GM23338 (cell line): Measurements from ENCODE around the gene ZNF189. TPM values are rescaled to one million over a fixed set of nuclear protein-coding genes. Genes with fewer than 3 reads are reported as not detected.

ENCODE experiments used
- ATAC-seq: fragments of 200-7000 bp; cut with Tn5 transposase; 3 replicates; pipeline ENCODE4 v1.9.1; 2020
- DNase-seq: peaks from one replicate; pipeline ENCODE4 v3.0.0-alpha.2; 2015; ENCODE audit warnings: low spot score
- H2AFZ ChIP-seq: fragments of 200-600 bp; sonication (generic); 2 replicates; pipeline ENCODE4 v1.8.0; 2016; ENCODE audit warnings: antibody characterized with exemption, mild to moderate bottlenecking, moderate library complexity
- H3F3A ChIP-seq: fragments of 200-600 bp; sonication (generic); replicated peaks from 2 replicates; pipeline ENCODE4 v1.8.0; 2017; ENCODE audit warnings: antibody characterized with exemption, mixed run types, low read depth
- H3K27ac ChIP-seq: fragments of 200-600 bp; sonication (generic); 2 replicates; pipeline ENCODE4 v1.6.1; 2016; ENCODE audit warnings: low read depth
- H3K27me3 ChIP-seq: fragments of 200-600 bp; sonication (generic); 2 replicates; pipeline ENCODE4 v1.8.0; 2016; ENCODE audit warnings: mild to moderate bottlenecking, mixed run types, moderate library complexity; ENCODE audit not compliant: insufficient read depth
- H3K36me3 ChIP-seq: fragments of 200-600 bp; sonication (generic); 2 replicates; pipeline ENCODE4 v1.8.0; 2016; ENCODE audit warnings: mild to moderate bottlenecking; ENCODE audit not compliant: insufficient read depth
- H3K4me1 ChIP-seq: fragments of 200-600 bp; sonication (generic); 2 replicates; pipeline ENCODE4 v1.8.0; 2016; ENCODE audit warnings: mild to moderate bottlenecking, moderate library complexity; ENCODE audit not compliant: insufficient read depth
- H3K4me2 ChIP-seq: fragments of 200-600 bp; sonication (generic); 2 replicates; pipeline ENCODE4 v1.7.1; 2017; ENCODE audit warnings: mixed run types
- H3K4me3 ChIP-seq: fragments of 200-600 bp; sonication (generic); 2 replicates; pipeline ENCODE4 v1.6.1; 2016; ENCODE audit warnings: mixed run types
- H3K79me2 ChIP-seq: fragments of 200-600 bp; sonication (generic); replicated peaks from 2 replicates; pipeline ENCODE4 v1.8.0; 2017; ENCODE audit warnings: mild to moderate bottlenecking; ENCODE audit not compliant: insufficient read depth
- H3K9me2 ChIP-seq: fragments of 200-600 bp; sonication (generic); 2 replicates; pipeline ENCODE4 v1.8.0; 2017; ENCODE audit not compliant: insufficient read depth
- H4K20me1 ChIP-seq: fragments of 200-600 bp; sonication (generic); replicated peaks from 2 replicates; pipeline ENCODE4 v1.8.0; 2017; ENCODE audit warnings: mild to moderate bottlenecking; ENCODE audit not compliant: insufficient read depth
- H3K27ac Mint-ChIP-seq: 2 replicates; pipeline ENCODE4 v1.8.0; 2020; ENCODE audit warnings: inconsistent platforms, mild to moderate bottlenecking, moderate library complexity, mixed read lengths
- H3K27me3 Mint-ChIP-seq: 3 replicates; pipeline ENCODE4 v1.8.0; 2022; ENCODE audit warnings: low read depth, mild to moderate bottlenecking, moderate library complexity, mixed read lengths, inconsistent platforms; ENCODE audit not compliant: insufficient read depth, poor library complexity
- H3K36me3 Mint-ChIP-seq: 3 replicates; pipeline ENCODE4 v1.8.0; 2021; ENCODE audit warnings: low read depth, mild to moderate bottlenecking, inconsistent platforms, moderate library complexity, mixed read lengths
- H3K4me1 Mint-ChIP-seq: 3 replicates; pipeline ENCODE4 v1.8.0; 2020; ENCODE audit warnings: mild to moderate bottlenecking, inconsistent platforms, mixed read lengths
- H3K4me3 Mint-ChIP-seq: 3 replicates; pipeline ENCODE4 v1.8.0; 2021; ENCODE audit warnings: moderate library complexity, mild to moderate bottlenecking, inconsistent platforms, mixed read lengths
- H3K9me3 Mint-ChIP-seq: 3 replicates; pipeline ENCODE4 v1.8.0; 2020; ENCODE audit warnings: moderate library complexity, mild to moderate bottlenecking, inconsistent platforms, mixed read lengths
- CREB1 ChIP-seq: fragments of 250-450 bp; sonication (Bioruptor Pico); IDR thresholded peaks from 2 replicates; pipeline ENCODE4 v1.5.0; 2020; ENCODE audit warnings: low read depth, mild to moderate bottlenecking, moderate library complexity
- CTCF ChIP-seq, 2 experiments: fragments of 200-600 bp in 1 of 2; sonication (generic) in 1 of 2; conservative IDR thresholded peaks; 2 replicates each; pipeline versions ENCODE4 v1.5.1 to v1.6.1; 2016 to 2017; ENCODE audit warnings: antibody characterized with exemption in 2 of 2, low read depth in 2 of 2, mild to moderate bottlenecking in 2 of 2, moderate library complexity in 1 of 2
- ETS1 ChIP-seq: IDR thresholded peaks from 2 replicates; pipeline ENCODE4 v1.6.1; 2016; ENCODE audit warnings: antibody characterized with exemption
- JUNB ChIP-seq: IDR thresholded peaks from one replicate; pipeline ENCODE4 v1.6.1; 2016; ENCODE audit warnings: antibody characterized with exemption; ENCODE audit not compliant: unreplicated experiment
- POLR2AphosphoS5 ChIP-seq: IDR thresholded peaks from 2 replicates; pipeline ENCODE4 v1.6.1; 2016; ENCODE audit warnings: antibody characterized with exemption, low read depth
- REST ChIP-seq: IDR thresholded peaks from one replicate; pipeline ENCODE4 v1.6.1; 2018; ENCODE audit warnings: antibody characterized with exemption; ENCODE audit not compliant: unreplicated experiment
- ZNF114 ChIP-seq: fragments of 250-450 bp; sonication (Bioruptor Pico); IDR thresholded peaks from 2 replicates; pipeline ENCODE4 v1.5.0; 2020; ENCODE audit warnings: mild to moderate bottlenecking, moderate library complexity
- polyA plus RNA-seq: library from polyadenylated mRNA; unstranded; fragments of >200 nt; fragmentation: Nextera tagmentation; extraction: Ambion mirVana; gene quantifications from 2 replicates; pipeline ENCODE4 v1.2.1, GENCODE V29; 2016
- total RNA-seq: library from RNA; depleted of rRNA; stranded (reverse); fragments of >200 nt; shearing (Covaris generic); gene quantifications from 2 replicates; pipeline ENCODE4 v1.2.3, GENCODE V29; 2014

Gene ZNF189
- total and polyA plus RNA-seq, 2 experiments from 2014 or later, result 5.8 to 10.6 TPM

GRCh38 chr9:101388507-101388993 lies 10.1 kb upstream of the ZNF189 start:
- H3K9me2 ChIP-seq, result no peaks in the 10 kb centered on the region
- peaks cover 12% of the 10 kb centered on the region; the same call in 2 of the 3 replicates for H3K4me1 Mint-ChIP-seq
- no peak overlapping the region for H3K4me2 ChIP-seq
- no peaks in the 10 kb centered on the region for H3K27me3 ChIP-seq
- H3K4me1 ChIP-seq, result no peaks in the 10 kb centered on the region
- ATAC-seq, result peak; percentile 91
- peaks cover 37% of the 10 kb centered on the region for H3K79me2 ChIP-seq
- no peak overlapping the region for H3K4me3 Mint-ChIP-seq
- DNase-seq, result peak; percentile 59
- H4K20me1 ChIP-seq, result peaks cover 27% of the 10 kb centered on the region
- peaks cover 30% of the 10 kb centered on the region for H3K9me3 Mint-ChIP-seq
- no peak overlapping the region for H3K27ac ChIP-seq
- H2AFZ ChIP-seq, result no peak overlapping the region
- H3F3A ChIP-seq, result peaks cover 6% of the 10 kb centered on the region; the same call in 1 of the 2 replicates
- TF ChIP-seq CTCF (conservative IDR thresholded peaks at IDR 0.05; ENCODE audit: low read depth in 2 of 2) (peak; percentile 59 to 68), CREB1 (no peak)
- H3K36me3 ChIP-seq, result peaks cover 25% of the 10 kb centered on the region
- peaks cover 5% of the 10 kb centered on the region for H3K27me3 Mint-ChIP-seq
- H3K27ac Mint-ChIP-seq, result 0 out of 2 replicates have a peak overlapping the region, but pooled peaks have one; percentile 31
- H3K36me3 Mint-ChIP-seq, result peaks cover 77% of the 10 kb centered on the region
- H3K4me3 ChIP-seq, result no peak overlapping the region

- Histone ChIP-seq H3K4me2 (no peak overlapping the region), H3K4me1 (peaks cover 8% of the 10 kb centered on the region; the same call in 1 of the 2 replicates), H3K79me2 (peaks cover 79% of the 10 kb centered on the region), H3K4me3 (no peak overlapping the region), H4K20me1 (peaks cover 38% of the 10 kb centered on the region), H3F3A (peaks cover 6% of the 10 kb centered on the region; the same call in 1 of the 2 replicates), H2AFZ (no peak overlapping the region), H3K27me3 (no peaks in the 10 kb centered on the region), H3K9me2 (no peaks in the 10 kb centered on the region), H3K27ac (no peak overlapping the region), H3K36me3 (peaks cover 25% of the 10 kb centered on the region)
- no peaks in the 10 kb centered on the region for H3K27me3 Mint-ChIP-seq
- peaks cover 17% of the 10 kb centered on the region for H3K9me3 Mint-ChIP-seq
- H3K36me3 Mint-ChIP-seq, result peaks cover 86% of the 10 kb centered on the region
- TF ChIP-seq JUNB (no peak), ETS1 (no peak)
- peaks cover 3% of the 10 kb centered on the region; the same call in 2 of the 3 replicates for H3K4me1 Mint-ChIP-seq
- no peak overlapping the region for H3K4me3 Mint-ChIP-seq
- H3K27ac Mint-ChIP-seq, result no peak overlapping the region
- ATAC-seq (no peak), DNase-seq (no peak)
Measured at GRCh38 chr9:101393135-101393534, 5.5 kb upstream of the ZNF189 start.

- H3K36me3 ChIP-seq, result peaks cover 15% of the 10 kb centered on the region
- no peak for ATAC-seq
- H3K4me1 ChIP-seq, result peaks cover 9% of the 10 kb centered on the region; the same call in 1 of the 2 replicates
- peaks cover 86% of the 10 kb centered on the region for H3K79me2 ChIP-seq
- H2AFZ ChIP-seq, result no peak overlapping the region
- H3K4me3 ChIP-seq, result no peak overlapping the region
- H3K27me3 Mint-ChIP-seq, result peaks cover 4% of the 10 kb centered on the region
- H3K4me3 Mint-ChIP-seq, result no peak overlapping the region
- H3K27me3 ChIP-seq, result no peaks in the 10 kb centered on the region
- H3K4me1 Mint-ChIP-seq, result no peaks in the 10 kb centered on the region; the same call in 2 of the 3 replicates
- DNase-seq, result no peak
- H3K4me2 ChIP-seq, result no peak overlapping the region
- H3K9me2 ChIP-seq, result no peaks in the 10 kb centered on the region
- H3K27ac ChIP-seq, result no peak overlapping the region
- H3K27ac Mint-ChIP-seq, result no peak overlapping the region
- no peaks in the 10 kb centered on the region for H3F3A ChIP-seq
- H3K9me3 Mint-ChIP-seq, result peaks cover 17% of the 10 kb centered on the region
- peaks cover 74% of the 10 kb centered on the region for H3K36me3 Mint-ChIP-seq
- H4K20me1 ChIP-seq, result peaks cover 35% of the 10 kb centered on the region
- TF ChIP-seq POLR2AphosphoS5, result no peak
- no peak for TF ChIP-seq ETS1
- no peak for TF ChIP-seq ZNF114 (CRISPR knock-in tag)
- no peak for TF ChIP-seq CREB1
- no peak for TF ChIP-seq REST
- TF ChIP-seq CTCF (conservative IDR thresholded peaks at IDR 0.05; ENCODE audit: low read depth in 2 of 2), result no peak
Measured at GRCh38 chr9:101394687-101395086, 4.0 kb upstream of the ZNF189 start.
